ENCODE results near the gene HECW1.

GRCh38 chr7:43170571-43170970 is 58.1 kb downstream of the HECW1 start:
- TF ChIP-seq CHD2 (IDR thresholded peaks at IDR 0.05; ENCODE audit: borderline replicate concordance, low read depth, low read length) (no peak), CTCF (IDR thresholded peaks at IDR 0.05 in 2 of 3, conservative IDR thresholded peaks at IDR 0.05 in 1 of 3; ENCODE audit: control insufficient read depth in 2 of 3, extremely low read depth in 1 of 3, insufficient read depth in 1 of 3, low read depth in 3 of 3, low read length in 3 of 3) (no peak), CBX5 (IDR thresholded peaks at IDR 0.05; ENCODE audit: low read depth) (no peak), CREM (IDR thresholded peaks at IDR 0.05; ENCODE audit: low read depth) (no peak), SMC3 (IDR thresholded peaks at IDR 0.05; ENCODE audit: borderline replicate concordance, low read length) (no peak), ESRRA (IDR thresholded peaks at IDR 0.05; ENCODE audit: low read length) (no peak), POLR2A (IDR thresholded peaks at IDR 0.05; ENCODE audit: low read depth, low read length) (no peak), MXI1 (IDR thresholded peaks at IDR 0.05; ENCODE audit: low read depth, low read length) (no peak), BCLAF1 (IDR thresholded peaks at IDR 0.05) (no peak), ZZZ3 (IDR thresholded peaks at IDR 0.05; ENCODE audit: control insufficient read depth, insufficient read length, low read depth) (no peak), ZNF274 (IDR thresholded peaks at IDR 0.05; ENCODE audit: insufficient read depth, insufficient read length) (no peak)

Measured in GM12878 (cell line).